Coronary artery (tissue), 2 donors: ENCODE measurements around the gene RPP25.

Experiments
- DNase-seq: peaks from one replicate; pipeline ENCODE4 v3.0.0-alpha.2; 2017; ENCODE audit warnings: low spot score
- H3K27ac ChIP-seq, 2 donors: fragments of 200-600 bp; sonication (generic); one replicate each; pipeline ENCODE4 v1.5.1; 2016 to 2019
- H3K4me3 ChIP-seq: fragments of 200-600 bp; sonication (generic); 2 replicates; pipeline ENCODE4 v1.5.1; 2016; ENCODE audit warnings: mild to moderate bottlenecking, moderate library complexity
- TF ChIP-seq, protein P1 (sequence below): fragments of 200-600 bp; sonication (generic); IDR thresholded peaks from one replicate; pipeline ENCODE4 v1.5.1; 2019; ENCODE audit warnings: antibody characterized with exemption

The RPP25 gene

DNA sequence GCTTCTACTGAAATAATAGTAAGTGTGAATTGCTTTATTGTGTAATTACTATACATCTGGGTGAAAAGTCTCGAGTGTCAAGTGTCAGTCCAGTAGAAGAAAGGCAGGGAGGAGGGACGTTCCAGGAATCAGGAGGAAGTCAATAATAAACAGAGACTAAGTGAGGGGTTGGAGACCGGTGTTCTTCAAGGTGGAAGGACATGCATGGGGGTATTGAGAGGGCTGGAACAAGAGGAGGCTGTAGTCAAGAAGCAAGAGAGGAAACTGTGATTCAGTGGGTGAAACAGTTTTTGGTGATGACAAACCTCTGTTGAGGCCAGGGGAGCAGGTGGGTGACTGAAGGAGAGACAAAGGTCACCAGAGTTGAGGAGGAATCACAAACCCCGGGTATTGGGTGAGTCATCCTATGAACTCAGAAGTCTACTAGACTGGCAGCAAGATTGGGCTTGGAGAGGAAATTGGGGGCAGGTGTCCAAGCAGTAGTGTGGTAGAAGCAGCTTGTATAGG, 27.2 kb upstream of the RPP25 start:
- TF ChIP-seq, protein P1, sequence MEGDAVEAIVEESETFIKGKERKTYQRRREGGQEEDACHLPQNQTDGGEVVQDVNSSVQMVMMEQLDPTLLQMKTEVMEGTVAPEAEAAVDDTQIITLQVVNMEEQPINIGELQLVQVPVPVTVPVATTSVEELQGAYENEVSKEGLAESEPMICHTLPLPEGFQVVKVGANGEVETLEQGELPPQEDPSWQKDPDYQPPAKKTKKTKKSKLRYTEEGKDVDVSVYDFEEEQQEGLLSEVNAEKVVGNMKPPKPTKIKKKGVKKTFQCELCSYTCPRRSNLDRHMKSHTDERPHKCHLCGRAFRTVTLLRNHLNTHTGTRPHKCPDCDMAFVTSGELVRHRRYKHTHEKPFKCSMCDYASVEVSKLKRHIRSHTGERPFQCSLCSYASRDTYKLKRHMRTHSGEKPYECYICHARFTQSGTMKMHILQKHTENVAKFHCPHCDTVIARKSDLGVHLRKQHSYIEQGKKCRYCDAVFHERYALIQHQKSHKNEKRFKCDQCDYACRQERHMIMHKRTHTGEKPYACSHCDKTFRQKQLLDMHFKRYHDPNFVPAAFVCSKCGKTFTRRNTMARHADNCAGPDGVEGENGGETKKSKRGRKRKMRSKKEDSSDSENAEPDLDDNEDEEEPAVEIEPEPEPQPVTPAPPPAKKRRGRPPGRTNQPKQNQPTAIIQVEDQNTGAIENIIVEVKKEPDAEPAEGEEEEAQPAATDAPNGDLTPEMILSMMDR: no peak
- H3K4me3 ChIP-seq: no peak overlapping the region
- DNase-seq: no peak
- no peak overlapping the region for H3K27ac ChIP-seq

DNA sequence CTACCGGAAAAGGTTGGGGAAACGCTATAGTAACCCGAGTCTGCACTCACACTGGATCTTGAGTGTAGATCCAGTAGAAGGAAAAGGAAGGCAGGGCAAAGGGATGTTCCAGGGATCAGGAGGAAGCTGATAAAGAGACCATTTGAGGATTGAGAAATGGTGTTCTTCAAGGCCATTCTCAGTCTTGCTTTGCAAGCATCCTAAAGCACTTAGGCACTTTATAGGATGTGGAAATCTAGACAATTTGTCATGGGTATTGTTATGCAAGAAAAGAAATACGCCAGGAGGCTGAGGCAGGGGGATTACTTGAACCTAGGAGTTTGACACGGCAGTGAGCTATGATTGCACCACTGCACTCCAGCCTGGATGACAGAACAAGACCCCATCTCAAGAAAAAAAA, 25.6 kb upstream of the RPP25 start:
- Histone ChIP-seq H3K27ac (no peak overlapping the region), H3K4me3 (no peak overlapping the region)
- TF ChIP-seq, protein P1: no peak
- DNase-seq: no peak

DNA sequence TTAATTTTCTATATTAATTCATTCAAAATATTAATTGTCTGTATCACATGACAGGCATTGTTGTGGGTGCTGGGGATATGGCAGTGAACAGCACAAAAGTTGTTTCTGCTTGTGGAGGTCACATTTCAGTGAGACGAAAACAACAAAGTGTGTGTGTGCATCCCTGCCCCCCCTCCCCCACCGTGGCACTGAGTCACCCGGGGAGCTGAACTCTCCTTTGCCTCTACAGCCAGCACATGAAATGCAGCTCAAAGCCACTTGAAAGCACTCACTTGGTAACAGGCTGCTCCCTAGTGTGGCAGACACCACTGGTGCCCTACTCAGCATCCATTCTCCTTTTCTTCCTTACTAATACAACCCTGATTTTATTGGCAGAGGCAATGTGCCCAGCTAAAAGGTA, 21.9 kb upstream of the RPP25 start:
- DNase-seq: no peak
- TF ChIP-seq, protein P1: no peak
- H3K4me3 ChIP-seq: no peak overlapping the region
- H3K27ac ChIP-seq: no peak overlapping the region

DNA sequence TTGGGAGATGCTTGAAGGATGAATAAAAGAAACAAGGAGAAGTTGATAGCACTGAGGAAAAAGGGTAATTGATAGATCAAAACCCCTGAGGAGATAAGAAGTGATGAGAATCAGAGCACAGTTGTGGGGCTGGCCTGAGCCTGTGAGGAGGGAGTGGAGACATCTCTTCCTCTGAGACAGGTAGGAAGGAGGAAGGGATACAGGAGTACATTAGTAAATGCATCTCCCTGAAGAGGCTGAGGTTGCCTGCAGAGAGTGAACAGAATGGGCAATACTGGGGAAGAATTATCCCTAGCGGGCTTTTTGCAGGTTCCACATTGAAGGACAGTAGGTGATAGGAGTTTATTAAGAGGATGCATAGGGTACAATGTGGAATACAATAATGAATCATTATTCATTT, 21.5 kb upstream of the RPP25 start:
- no peak for DNase-seq
- no peak overlapping the region for H3K4me3 ChIP-seq
- TF ChIP-seq, protein P1: no peak
- H3K27ac ChIP-seq: no peak overlapping the region

DNA sequence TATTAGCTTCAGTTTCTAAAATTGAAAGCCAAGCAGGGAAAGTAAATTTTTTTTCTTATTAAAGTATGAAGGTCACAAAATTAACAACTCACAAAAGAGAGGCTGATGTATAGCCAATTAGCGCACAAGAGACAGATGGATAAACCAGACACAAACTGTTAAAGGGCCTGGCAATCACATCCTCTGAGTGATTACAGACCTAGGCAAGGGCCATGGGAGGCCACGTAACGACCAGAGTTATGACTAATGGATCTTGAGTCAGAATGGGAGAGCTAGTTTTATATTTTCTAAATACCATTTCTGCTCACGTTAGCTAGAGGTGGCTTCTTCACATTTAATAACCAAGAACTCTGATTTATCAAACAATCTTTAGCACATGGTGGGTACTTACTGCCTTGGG, 21.0 kb upstream of the RPP25 start:
- TF ChIP-seq, protein P1: no peak
- Histone ChIP-seq H3K4me3 (no peak overlapping the region), H3K27ac (no peak overlapping the region)
- DNase-seq: no peak

DNA sequence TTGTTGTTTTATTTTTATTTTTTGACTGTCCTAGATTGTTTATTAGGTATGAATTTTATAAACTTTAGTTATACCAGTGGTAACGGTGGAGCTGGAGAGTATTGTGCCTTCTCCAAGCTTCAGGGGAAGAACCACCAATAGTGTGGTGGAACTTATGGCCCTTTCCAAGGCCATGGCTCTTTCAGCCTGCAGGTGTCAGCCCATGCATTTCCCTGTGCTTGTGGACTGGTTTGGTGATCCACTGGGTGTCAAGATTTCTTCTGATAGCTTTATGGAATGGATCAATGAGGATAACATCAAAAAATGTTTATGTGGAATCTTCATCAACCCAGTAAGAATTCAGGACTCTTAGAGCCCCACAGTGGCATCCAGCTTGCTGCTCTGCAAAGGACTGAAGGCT, 19.6 kb upstream of the RPP25 start:
- no peak overlapping the region for H3K4me3 ChIP-seq
- no peak for DNase-seq
- no peak overlapping the region for H3K27ac ChIP-seq
- TF ChIP-seq, protein P1: no peak

DNA sequence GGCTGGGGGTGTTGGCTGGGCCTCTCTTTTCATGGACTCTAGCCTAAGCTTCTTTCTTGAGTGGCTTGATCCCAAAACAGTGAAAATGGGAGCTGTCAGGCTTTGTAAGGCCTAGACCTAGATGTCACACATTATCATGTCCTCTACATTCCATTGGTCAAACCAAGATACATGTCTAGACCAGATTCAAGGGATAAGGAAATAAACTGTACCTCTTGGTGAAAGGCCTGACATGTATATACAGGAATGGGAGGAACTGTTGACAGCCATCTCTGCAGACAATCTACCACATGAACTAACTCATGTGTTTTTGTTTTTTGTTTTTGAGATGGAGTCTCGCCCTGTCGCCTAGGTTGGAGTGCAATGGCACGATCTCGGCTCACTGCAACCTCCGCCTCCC, 11.1 kb upstream of the RPP25 start:
- DNase-seq: no peak
- TF ChIP-seq, protein P1: no peak
- no peak overlapping the region for H3K4me3 ChIP-seq
- no peak overlapping the region for H3K27ac ChIP-seq
